Suprapubic skin (tissue), 3 donors: ENCODE results near the gene SECTM1.

Experiments used
- CTCF ChIP-seq, 2 donors: fragments of 200-600 bp in 1 of 2; fragments of 450-650 bp in 1 of 2; sonication (generic) in 1 of 2; IDR thresholded peaks; one replicate each; pipeline ENCODE4 v1.5.1; 2016 to 2019; ENCODE audit warnings: antibody characterized with exemption in 2 of 2, mild to moderate bottlenecking in 1 of 2, moderate library complexity in 1 of 2
- POLR2A ChIP-seq, 2 donors: fragments of 450-650 bp; IDR thresholded peaks; one replicate each; pipeline ENCODE4 v1.6.1; 2017; ENCODE audit warnings: antibody characterized with exemption in 2 of 2, mild to moderate bottlenecking in 2 of 2, moderate library complexity in 2 of 2

- no peak for TF ChIP-seq CTCF (IDR thresholded peaks at IDR 0.05)
- TF ChIP-seq POLR2A (IDR thresholded peaks at IDR 0.05): no peak
These were observed 22.3 kb upstream of the SECTM1 start for GRCh38 chr17:82355770-82356427.
